A549 (cell line): ENCODE measurements around the gene C4BPB. TPM values are rescaled to one million over a fixed set of nuclear protein-coding genes. Genes with fewer than 3 reads are reported as not detected.
A peak's percentile ranks its signal among the peaks of the same experiment; 100 is the strongest.

ENCODE experiments used
- ATAC-seq, 2 experiments: fragments of 200-7000 bp in 1 of 2; fragments of >200 bp in 1 of 2; cut with Nextera tagmentation in 1 of 2; cut with Tn5 transposase in 1 of 2; 3 replicates each; pipeline versions ENCODE4 v1.8.0 to v1.9.1; 2018 to 2020; ENCODE audit warnings: mild to moderate bottlenecking in 1 of 2, moderate library complexity in 1 of 2
- CTCF ChIA-PET: fragments of 300-600 bp; sonication (Branson Sonifier 250); formaldehyde crosslinking; extraction: SDS; loops from one replicate; lab custom pipeline; 2021; ENCODE audit warnings: antibody characterized with exemption, inconsistent platforms; lab: Yijun Ruan, JAX
- POLR2A ChIA-PET: fragments of 350-600 bp; formaldehyde crosslinking; extraction: SDS; loops from one replicate; lab custom pipeline; 2021; ENCODE audit warnings: antibody characterized with exemption, inconsistent platforms; lab: Yijun Ruan, JAX
- DNase-seq, 2 experiments: peaks; one replicate each; pipeline versions ENCODE4 v3.0.0 to v3.0.0-alpha.2; 2011 to 2016; ENCODE audit warnings: low read depth in 1 of 2, low spot score in 1 of 2
- FAIRE-seq: peaks from 2 replicates; lab custom pipeline; 2011; peaks lifted over from hg19 to GRCh38; lab: Jason Lieb, UNC
- H3K27ac ChIP-seq, 2 experiments: fragments of >200 bp; sonication (Bioruptor Twin); formaldehyde crosslinking; 3 replicates each; pipeline ENCODE4 v1.5.1; 2016 to 2017
- H3K4me1 ChIP-seq: fragments of >200 bp; sonication (Bioruptor Twin); formaldehyde crosslinking; 3 replicates; pipeline ENCODE4 v1.6.1; 2016
- H3K4me2 ChIP-seq: fragments of >200 bp; sonication (Bioruptor Twin); formaldehyde crosslinking; 3 replicates; pipeline ENCODE4 v1.6.1; 2016
- H3K4me3 ChIP-seq: fragments of >200 bp; sonication (Bioruptor Twin); formaldehyde crosslinking; 3 replicates; pipeline ENCODE4 v1.5.1; 2016
- H3K9me3 ChIP-seq: fragments of >200 bp; sonication (Bioruptor Twin); formaldehyde crosslinking; 3 replicates; pipeline ENCODE4 v1.6.1; 2016
- BCL3 ChIP-seq: fragments of >200 bp; sonication (Bioruptor Twin); formaldehyde crosslinking; IDR thresholded peaks from 3 replicates; pipeline ENCODE4 v1.6.1; 2016
- BHLHE40 ChIP-seq: IDR thresholded peaks from 2 replicates; pipeline ENCODE4 v1.6.1; 2012; ENCODE audit warnings: low read depth, low read length, inconsistent platforms
- CEBPB ChIP-seq, 2 experiments: fragments of >200 bp in 1 of 2; sonication (Bioruptor Twin) in 1 of 2; formaldehyde crosslinking in 1 of 2; IDR thresholded peaks; 2 replicates each; pipeline ENCODE4 v1.6.1; 2012 to 2016
- CHD2 ChIP-seq: fragments of 150-350 bp; IDR thresholded peaks from 2 replicates; pipeline ENCODE4 v1.6.1; 2014; ENCODE audit warnings: low read length; ENCODE audit not compliant: partially characterized antibody
- EHF ChIP-seq: fragments of 250-450 bp; sonication (Bioruptor Pico); IDR thresholded peaks from 2 replicates; pipeline ENCODE4 v1.5.0; 2020; ENCODE audit warnings: mild to moderate bottlenecking
- ELK1 ChIP-seq: fragments of 150-350 bp; IDR thresholded peaks from 2 replicates; pipeline ENCODE4 v1.6.1; 2014; ENCODE audit warnings: low read depth, mild to moderate bottlenecking, low read length
- EP300 ChIP-seq, 2 experiments: fragments of >200 bp; sonication (Bioruptor Twin); formaldehyde crosslinking; IDR thresholded peaks; 2 replicates in 1 of 2; 3 replicates in 1 of 2; pipeline ENCODE4 v1.6.1; 2016 to 2017
- FOXS1 ChIP-seq: fragments of 250-450 bp; sonication (Bioruptor Pico); IDR thresholded peaks from 2 replicates; pipeline ENCODE4 v1.5.0; 2020; ENCODE audit warnings: mild to moderate bottlenecking, moderate library complexity
- GATA3 ChIP-seq: IDR thresholded peaks from 2 replicates; pipeline ENCODE4 v1.6.1; 2012; ENCODE audit warnings: borderline replicate concordance
- HDAC2 ChIP-seq: fragments of 200-600 bp; sonication (generic); IDR thresholded peaks from 2 replicates; pipeline ENCODE4 v1.6.1; 2016
- HMGXB4 ChIP-seq: fragments of 250-450 bp; sonication (Bioruptor Pico); IDR thresholded peaks from 2 replicates; pipeline ENCODE4 v1.5.0; 2021; ENCODE audit warnings: mild to moderate bottlenecking, moderate library complexity, borderline replicate concordance
- HOXB13 ChIP-seq: fragments of 250-450 bp; sonication (Bioruptor Pico); IDR thresholded peaks from 2 replicates; pipeline ENCODE4 v1.5.0; 2020; ENCODE audit warnings: low read depth, mild to moderate bottlenecking, moderate library complexity
- KDM5A ChIP-seq: fragments of 200-600 bp; sonication (generic); IDR thresholded peaks from 2 replicates; pipeline ENCODE4 v1.6.1; 2016; ENCODE audit warnings: antibody characterized with exemption, mild to moderate bottlenecking
- MAFK ChIP-seq: fragments of 450-650 bp; IDR thresholded peaks from 2 replicates; pipeline ENCODE4 v1.6.1; 2014; ENCODE audit not compliant: partially characterized antibody
- MAX ChIP-seq: IDR thresholded peaks from 2 replicates; pipeline ENCODE4 v1.6.1; 2012
- PBX3 ChIP-seq: IDR thresholded peaks from 2 replicates; pipeline ENCODE4 v1.6.1; 2012
- POLR2A ChIP-seq: IDR thresholded peaks from 2 replicates; pipeline ENCODE4 v1.6.1; 2012; ENCODE audit warnings: mild to moderate bottlenecking, low read length
- RAD21 ChIP-seq, 2 experiments: fragments of >200 bp in 1 of 2; sonication (Bioruptor Twin) in 1 of 2; formaldehyde crosslinking in 1 of 2; IDR thresholded peaks in 1 of 2; conservative IDR thresholded peaks in 1 of 2; 2 replicates in 1 of 2; 3 replicates in 1 of 2; pipeline ENCODE4 v1.6.1; 2012 to 2018; ENCODE audit warnings: inconsistent platforms in 1 of 2
- RARB ChIP-seq: fragments of 250-450 bp; sonication (Bioruptor Pico); IDR thresholded peaks from 2 replicates; pipeline ENCODE4 v1.8.0; 2021; ENCODE audit warnings: mild to moderate bottlenecking, moderate library complexity
- REST ChIP-seq: fragments of 200-600 bp; sonication (generic); IDR thresholded peaks from 2 replicates; pipeline ENCODE4 v1.6.1; 2016; ENCODE audit warnings: antibody characterized with exemption, mild to moderate bottlenecking, moderate library complexity
- ZC3H11A ChIP-seq: fragments of 450-650 bp; IDR thresholded peaks from 2 replicates; pipeline ENCODE4 v1.6.1; 2014; ENCODE audit warnings: antibody characterized with exemption, mild to moderate bottlenecking
- ZFP36 ChIP-seq: fragments of 450-650 bp; IDR thresholded peaks from 2 replicates; pipeline ENCODE4 v1.6.1; 2014; ENCODE audit warnings: borderline replicate concordance; ENCODE audit not compliant: partially characterized antibody
- ZSCAN20 ChIP-seq: fragments of 250-450 bp; sonication (Bioruptor Pico); IDR thresholded peaks from 2 replicates; pipeline ENCODE4 v1.8.0; 2022; ENCODE audit warnings: mild to moderate bottlenecking, moderate library complexity
- WGBS: methylation state at CpG from one replicate; pipeline ENCODE4 v1.1.6; 2017; ENCODE audit errors: missing lambda C conversion rate; 5-methylcytosine and 5-hydroxymethylcytosine counted together
- polyA plus RNA-seq, 4 experiments: library from polyadenylated mRNA; depleted of rRNA in 3 of 4; stranded (reverse); fragments of >200 nt; fragmentation: RNase III in 1 of 4; extraction: RNeasy Plus Mini Kit Qiagen cat#74134 plus additional on column Dnase treatment in 1 of 4; gene quantifications; 2 replicates in 3 of 4; 3 replicates in 1 of 4; pipeline ENCODE4 v1.2.3, GENCODE V29; 2011 to 2017

C4BPB gene
- polyA plus RNA-seq, 2 of the 4 experiments (the other 2 are of a cell fraction) = 0.74 to 5.1 TPM

- Histone ChIP-seq H3K9me3 (no peaks in the 10 kb centered on the region), H3K4me2 (peak overlapping the region; percentile 80; the same call in 2 of the 3 replicates), H3K4me1 (peaks cover 57% of the 10 kb centered on the region), H3K27ac (no peak overlapping the region), H3K4me3 (no peak overlapping the region)
- TF ChIP-seq MAX (no peak), GATA3 (no peak), ZSCAN20 (CRISPR knock-in tag) (no peak), ZC3H11A (no peak), REST (no peak), RARB (CRISPR knock-in tag) (no peak), RAD21 (conservative IDR thresholded peaks at IDR 0.05 in 1 of 2, IDR thresholded peaks at IDR 0.05 in 1 of 2) (no peak), PBX3 (no peak), EHF (CRISPR knock-in tag) (no peak), FOXS1 (CRISPR knock-in tag) (no peak), KDM5A (no peak), HOXB13 (CRISPR knock-in tag) (no peak), BCL3 (no peak)
- 71% methylated on average over 2 of the region's 2 CpGs for WGBS
- FAIRE-seq = no peak
- no peak for DNase-seq
- no peak for ATAC-seq
- ChIA-PET POLR2A (no interaction called here), CTCF (interaction anchor here (1.2 to 3.7 kb wide), 8 partner anchors 10 to 42 kb away, joined by 3 to 14 read pairs (median 4); partner anchors contain the start of gene C1orf116)
Observed at GRCh38 chr1:207045453-207045852, 43.2 kb upstream of the C4BPB start.

- Histone ChIP-seq H3K4me1 (peaks cover 64% of the 10 kb centered on the region), H3K27ac (no peak overlapping the region), H3K9me3 (no peaks in the 10 kb centered on the region), H3K4me2 (peak overlapping the region; percentile 80), H3K4me3 (no peak overlapping the region; the same call in 2 of the 3 replicates)
- CTCF ChIA-PET = interaction anchor here (0.5 to 3.5 kb wide), 8 partner anchors 12 to 357 kb away, joined by 3 to 13 read pairs (median 4); partner anchors contain the start of gene C1orf116
- FAIRE-seq (no peak), ATAC-seq (no peak), DNase-seq (no peak)
- no peak for TF ChIP-seq ZSCAN20 (CRISPR knock-in tag)
- no peak for TF ChIP-seq EP300 (IDR thresholded peaks at IDR 0.05)
- no peak for TF ChIP-seq ZFP36
- no peak for TF ChIP-seq CEBPB (IDR thresholded peaks at IDR 0.05)
- no peak for TF ChIP-seq GATA3
- 94% methylated on average over 1 of the region's 1 CpG for whole genome bisulfite sequencing
- POLR2A ChIA-PET = no interaction called here
Observed at GRCh38 chr1:207047505-207047904, 41.2 kb upstream of the C4BPB start.

- POLR2A ChIA-PET = interaction anchor here (1.1 kb wide), 1 partner anchor 23 kb away, joined by 3 read pairs; no protein-coding TSS in a partner anchor
- no peak for FAIRE-seq
- Histone ChIP-seq H3K4me3 (no peak overlapping the region; the same call in 2 of the 3 replicates), H3K4me2 (peak overlapping the region; percentile 80), H3K27ac (no peak overlapping the region), H3K9me3 (no peaks in the 10 kb centered on the region), H3K4me1 (peaks cover 64% of the 10 kb centered on the region)
- WGBS = 71% methylated on average over 6 of the region's 6 CpGs
- TF ChIP-seq KDM5A = no peak
- no peak for TF ChIP-seq HMGXB4 (CRISPR knock-in tag)
- no peak for TF ChIP-seq CEBPB (IDR thresholded peaks at IDR 0.05)
- no peak for TF ChIP-seq HOXB13 (CRISPR knock-in tag)
- no peak for TF ChIP-seq MAX
- no peak for TF ChIP-seq CHD2
- TF ChIP-seq BHLHE40 = no peak
- TF ChIP-seq POLR2A = no peak
- TF ChIP-seq HDAC2 = no peak
- TF ChIP-seq ELK1 = no peak
- no peak for TF ChIP-seq ZFP36
- no peak for TF ChIP-seq ZC3H11A
- TF ChIP-seq MAFK = no peak
- no peak for ATAC-seq
- CTCF ChIA-PET = interaction anchor here (0.5 to 3.5 kb wide), 12 partner anchors 11 to 357 kb away, joined by 3 to 40 read pairs (median 9); partner anchors contain the start of gene C1orf116
- no peak for DNase-seq
Observed at GRCh38 chr1:207048041-207048440, 40.6 kb upstream of the C4BPB start.
